GM18909 (cell line): ENCODE measurements around the gene OGDH.
"Not testable (repeated sequence)": the region's sequence is repeated elsewhere in the genome, so short reads cannot be mapped to it uniquely, and the experiment has no call there.

Experiments used
- ATAC-seq: cut with Tn5 transposase; IDR thresholded peaks from one replicate; pipeline ENCODE4 v1.9.1; 2021; ENCODE audit warnings: mild to moderate bottlenecking; ENCODE audit not compliant: unreplicated experiment, poor library complexity

Gene OGDH

GRCh38 chr7:44606341-44607140 is at the start of gene OGDH:
OGDH (plus strand) TSS chr7:44606627; CDS start chr7:44624344, 17,717 bp downstream.
- peak; percentile 95 for ATAC-seq

- ATAC-seq, result no peak
These were observed 48.9 kb upstream of the OGDH start for GRCh38 chr7:44557485-44557884.

- ATAC-seq, result no peak
These were observed 46.9 kb upstream of the OGDH start for GRCh38 chr7:44559485-44559884.

GRCh38 chr7:44561481-44561880 is 44.9 kb upstream of the OGDH start:
- ATAC-seq, result no peak

GRCh38 chr7:44561962-44562621 is 44.3 kb upstream of the OGDH start:
- no peak for ATAC-seq

GRCh38 chr7:44562622-44562962 is 43.8 kb upstream of the OGDH start:
- ATAC-seq, result not testable (repeated sequence)

- ATAC-seq, result no peak
These were observed 43.2 kb upstream of the OGDH start for GRCh38 chr7:44563171-44563679.

- ATAC-seq, result no peak
These were observed 41.8 kb upstream of the OGDH start for GRCh38 chr7:44564606-44565005.

- ATAC-seq, result peak; percentile 87
These were observed 41.2 kb upstream of the OGDH start for GRCh38 chr7:44565097-44565794.

GRCh38 chr7:44565795-44566559 is 40.5 kb upstream of the OGDH start:
- peak; percentile 31 for ATAC-seq

GRCh38 chr7:44566680-44567079 is 39.7 kb upstream of the OGDH start:
- ATAC-seq, result no peak

- no peak for ATAC-seq
These were observed 38.5 kb upstream of the OGDH start for GRCh38 chr7:44567884-44568283.

GRCh38 chr7:44568771-44569560 is 37.5 kb upstream of the OGDH start:
- no peak for ATAC-seq

GRCh38 chr7:44569959-44570358 is 36.5 kb upstream of the OGDH start:
- ATAC-seq, result no peak

- no peak for ATAC-seq
These were observed 33.7 kb upstream of the OGDH start for GRCh38 chr7:44572771-44573170.

- ATAC-seq, result peak; percentile 94
These were observed 32.8 kb upstream of the OGDH start, which contains the start of gene DDX56 for GRCh38 chr7:44573464-44574286. DDX56 (minus strand) TSS chr7:44573908; CDS start chr7:44573895, 13 bp downstream.

GRCh38 chr7:44574287-44574872 is 32.0 kb upstream of the OGDH start:
- ATAC-seq, result no peak

GRCh38 chr7:44575054-44575453 is 31.4 kb upstream of the OGDH start:
- no peak for ATAC-seq
